DOHH2 (cell line): ENCODE measurements around the gene SPHKAP.

Experiments used
- EZH2phosphoT487 ChIP-seq: fragments of 200-600 bp; sonication (generic); IDR thresholded peaks from 2 replicates; pipeline ENCODE4 v1.6.1; 2017; ENCODE audit warnings: borderline replicate concordance, mild to moderate bottlenecking, antibody characterized with exemption, low read length, moderate library complexity, mixed read lengths
- TF ChIP-seq, protein P1 (sequence below): fragments of 200-600 bp; sonication (generic); IDR thresholded peaks from one replicate; pipeline ENCODE4 v1.5.1; 2014; ENCODE audit warnings: antibody characterized with exemption, mild to moderate bottlenecking, low read depth, low read length; ENCODE audit not compliant: poor library complexity, severe bottlenecking

- TF ChIP-seq, protein P1, sequence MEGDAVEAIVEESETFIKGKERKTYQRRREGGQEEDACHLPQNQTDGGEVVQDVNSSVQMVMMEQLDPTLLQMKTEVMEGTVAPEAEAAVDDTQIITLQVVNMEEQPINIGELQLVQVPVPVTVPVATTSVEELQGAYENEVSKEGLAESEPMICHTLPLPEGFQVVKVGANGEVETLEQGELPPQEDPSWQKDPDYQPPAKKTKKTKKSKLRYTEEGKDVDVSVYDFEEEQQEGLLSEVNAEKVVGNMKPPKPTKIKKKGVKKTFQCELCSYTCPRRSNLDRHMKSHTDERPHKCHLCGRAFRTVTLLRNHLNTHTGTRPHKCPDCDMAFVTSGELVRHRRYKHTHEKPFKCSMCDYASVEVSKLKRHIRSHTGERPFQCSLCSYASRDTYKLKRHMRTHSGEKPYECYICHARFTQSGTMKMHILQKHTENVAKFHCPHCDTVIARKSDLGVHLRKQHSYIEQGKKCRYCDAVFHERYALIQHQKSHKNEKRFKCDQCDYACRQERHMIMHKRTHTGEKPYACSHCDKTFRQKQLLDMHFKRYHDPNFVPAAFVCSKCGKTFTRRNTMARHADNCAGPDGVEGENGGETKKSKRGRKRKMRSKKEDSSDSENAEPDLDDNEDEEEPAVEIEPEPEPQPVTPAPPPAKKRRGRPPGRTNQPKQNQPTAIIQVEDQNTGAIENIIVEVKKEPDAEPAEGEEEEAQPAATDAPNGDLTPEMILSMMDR = no peak
- TF ChIP-seq EZH2phosphoT487 = no peak
These were observed 42.9 kb upstream of the SPHKAP start for GRCh38 chr2:228224410-228224809.
